Upper lobe of right lung (tissue), 1 donor: ENCODE measurements around the gene TNKS2. TPM values are rescaled to one million over a fixed set of nuclear protein-coding genes. Genes with fewer than 3 reads are reported as not detected.

ENCODE experiments used
- ATAC-seq: fragments of 200-7000 bp; cut with Tn5 transposase; one replicate; pipeline ENCODE4 v1.9.1; 2020; ENCODE audit warnings: mild to moderate bottlenecking, moderate library complexity
- DNase-seq: peaks from one replicate; pipeline ENCODE4 v3.0.0-alpha.2; 2020
- H3K27ac ChIP-seq: fragments of 200-600 bp; one replicate; pipeline ENCODE4 v1.8.0; 2022
- H3K27me3 ChIP-seq: fragments of 200-600 bp; one replicate; pipeline ENCODE4 v1.8.0; 2022; ENCODE audit warnings: mild to moderate bottlenecking
- H3K36me3 ChIP-seq: fragments of 200-600 bp; one replicate; pipeline ENCODE4 v1.8.0; 2022
- H3K4me1 ChIP-seq: fragments of 200-600 bp; one replicate; pipeline ENCODE4 v1.8.0; 2022
- H3K4me3 ChIP-seq: fragments of 200-600 bp; one replicate; pipeline ENCODE4 v1.8.0; 2022; ENCODE audit warnings: mild to moderate bottlenecking
- H3K9me3 ChIP-seq: fragments of 200-600 bp; one replicate; pipeline ENCODE4 v1.8.0; 2022
- CTCF ChIP-seq: fragments of 200-600 bp; IDR thresholded peaks from one replicate; pipeline ENCODE4 v1.8.0; 2022; ENCODE audit warnings: antibody characterized with exemption
- intact Hi-C: fragments of 100-400 bp; cut with DNase I; formaldehyde crosslinking; loops from one replicate; pipeline ENCODE4 v1.11.0; 2022
- total RNA-seq: library from RNA; stranded (reverse); fragmentation: NEBNext Ultra II Directional; extraction: Animal tissue kit (Norgen Biotek cat#: 25700); gene quantifications from one replicate; pipeline ENCODE4 v1.2.1, GENCODE V29; 2021
- donor health status: DM: no; HTN: yes; CAD: no; lungs with severe emphysema.

Gene TNKS2
- total RNA-seq, 1 donor from 2014 or later = 40.5 TPM

- no peaks in the 10 kb centered on the region for H3K4me1 ChIP-seq
- no peak overlapping the region for H3K4me3 ChIP-seq
- H3K9me3 ChIP-seq = no peaks in the 10 kb centered on the region
- H3K27me3 ChIP-seq = no peaks in the 10 kb centered on the region
- no peak for TF ChIP-seq CTCF
- no peak overlapping the region for H3K27ac ChIP-seq
- peaks cover 90% of the 10 kb centered on the region for H3K36me3 ChIP-seq
- ATAC-seq (no peak), DNase-seq (no peak)
- intact Hi-C loops = no loop called here
These were observed 21.9 kb downstream of the TNKS2 start for GRCh38 chr10:91820144-91820543.

- TF ChIP-seq CTCF = no peak
- ATAC-seq = no peak
- H3K27ac ChIP-seq = no peak overlapping the region
- DNase-seq = no peak
- no peaks in the 10 kb centered on the region for H3K9me3 ChIP-seq
- no peaks in the 10 kb centered on the region for H3K27me3 ChIP-seq
- intact Hi-C loops = no loop called here
- peaks cover 98% of the 10 kb centered on the region for H3K36me3 ChIP-seq
- no peak overlapping the region for H3K4me3 ChIP-seq
- H3K4me1 ChIP-seq = no peaks in the 10 kb centered on the region
These were observed 25.9 kb downstream of the TNKS2 start for GRCh38 chr10:91824076-91824475.

- no peak for TF ChIP-seq CTCF
- ATAC-seq (no peak), DNase-seq (no peak)
- intact Hi-C loops = no loop called here
- no peak overlapping the region for H3K27ac ChIP-seq
- peaks cover 98% of the 10 kb centered on the region for H3K36me3 ChIP-seq
- H3K9me3 ChIP-seq = no peaks in the 10 kb centered on the region
- no peak overlapping the region for H3K4me3 ChIP-seq
- H3K4me1 ChIP-seq = no peaks in the 10 kb centered on the region
- no peaks in the 10 kb centered on the region for H3K27me3 ChIP-seq
These were observed 31.0 kb downstream of the TNKS2 start for GRCh38 chr10:91829268-91829667.

GRCh38 chr10:91838199-91838598, 40.0 kb downstream of the TNKS2 start:
- Histone ChIP-seq H3K36me3 (peaks cover 95% of the 10 kb centered on the region), H3K27me3 (no peaks in the 10 kb centered on the region), H3K4me3 (no peak overlapping the region), H3K4me1 (no peaks in the 10 kb centered on the region), H3K9me3 (no peaks in the 10 kb centered on the region), H3K27ac (no peak overlapping the region)
- no peak for DNase-seq
- intact Hi-C loops = no loop called here
- TF ChIP-seq CTCF = no peak
- ATAC-seq = no peak

GRCh38 chr10:91843083-91843482, 44.9 kb downstream of the TNKS2 start:
- TF ChIP-seq CTCF = no peak
- H3K4me1 ChIP-seq = no peaks in the 10 kb centered on the region
- DNase-seq = no peak
- no peak overlapping the region for H3K4me3 ChIP-seq
- H3K27ac ChIP-seq = no peak overlapping the region
- no peaks in the 10 kb centered on the region for H3K9me3 ChIP-seq
- no peak for ATAC-seq
- H3K27me3 ChIP-seq = no peaks in the 10 kb centered on the region
- H3K36me3 ChIP-seq = peaks cover 96% of the 10 kb centered on the region
- intact Hi-C loops = no loop called here

GRCh38 chr10:91856637-91857036, 58.4 kb downstream of the TNKS2 start:
- no peaks in the 10 kb centered on the region for H3K27me3 ChIP-seq
- H3K9me3 ChIP-seq = no peaks in the 10 kb centered on the region
- H3K27ac ChIP-seq = no peak overlapping the region
- no peak for DNase-seq
- no peak for ATAC-seq
- intact Hi-C loops = no loop called here
- peaks cover 100% of the 10 kb centered on the region for H3K36me3 ChIP-seq
- H3K4me1 ChIP-seq = no peaks in the 10 kb centered on the region
- TF ChIP-seq CTCF = no peak
- H3K4me3 ChIP-seq = no peak overlapping the region
